HEK293 (cell line): ENCODE data around the gene MYO15B.

Experiments
- KLF16 ChIP-seq: fragments of 450-650 bp; formaldehyde crosslinking; IDR thresholded peaks from 2 replicates; pipeline ENCODE4 v1.5.1; 2017; ENCODE audit warnings: missing biosample characterization, missing genetic modification characterization
- ZBTB17 ChIP-seq: fragments of 450-650 bp; formaldehyde crosslinking; IDR thresholded peaks from 2 replicates; pipeline ENCODE4 v1.5.1; 2016; ENCODE audit warnings: missing biosample characterization, missing genetic modification characterization
- ZFP37 ChIP-seq: fragments of 450-650 bp; formaldehyde crosslinking; IDR thresholded peaks from 2 replicates; pipeline ENCODE4 v1.5.1; 2016; ENCODE audit warnings: missing biosample characterization, missing genetic modification characterization
- ZNF114 ChIP-seq: fragments of 450-650 bp; formaldehyde crosslinking; IDR thresholded peaks from 2 replicates; pipeline ENCODE4 v1.5.0; 2017; ENCODE audit warnings: missing biosample characterization, missing genetic modification characterization
- ZNF416 ChIP-seq: fragments of 450-650 bp; formaldehyde crosslinking; IDR thresholded peaks from 2 replicates; pipeline ENCODE4 v1.5.1; 2016; ENCODE audit warnings: missing biosample characterization, missing genetic modification characterization
- TF ChIP-seq, protein P1 (sequence below): fragments of 450-650 bp; formaldehyde crosslinking; IDR thresholded peaks from 2 replicates; pipeline ENCODE4 v1.5.1; 2016; ENCODE audit warnings: missing biosample characterization, missing genetic modification characterization
- TF ChIP-seq, protein P2 (sequence below): fragments of 450-650 bp; formaldehyde crosslinking; IDR thresholded peaks from 2 replicates; pipeline ENCODE4 v1.5.1; 2016; ENCODE audit warnings: missing biosample characterization, missing genetic modification characterization
- TF ChIP-seq, protein P3 (sequence below): fragments of 450-650 bp; formaldehyde crosslinking; IDR thresholded peaks from 2 replicates; pipeline ENCODE4 v1.5.1; 2016; ENCODE audit warnings: missing biosample characterization, missing genetic modification characterization
- TF ChIP-seq, protein P4 (sequence below): IDR thresholded peaks from 2 replicates; pipeline ENCODE4 v1.6.1; 2011; ENCODE audit warnings: mild to moderate bottlenecking, low read depth, low read length, borderline replicate concordance

DNA sequence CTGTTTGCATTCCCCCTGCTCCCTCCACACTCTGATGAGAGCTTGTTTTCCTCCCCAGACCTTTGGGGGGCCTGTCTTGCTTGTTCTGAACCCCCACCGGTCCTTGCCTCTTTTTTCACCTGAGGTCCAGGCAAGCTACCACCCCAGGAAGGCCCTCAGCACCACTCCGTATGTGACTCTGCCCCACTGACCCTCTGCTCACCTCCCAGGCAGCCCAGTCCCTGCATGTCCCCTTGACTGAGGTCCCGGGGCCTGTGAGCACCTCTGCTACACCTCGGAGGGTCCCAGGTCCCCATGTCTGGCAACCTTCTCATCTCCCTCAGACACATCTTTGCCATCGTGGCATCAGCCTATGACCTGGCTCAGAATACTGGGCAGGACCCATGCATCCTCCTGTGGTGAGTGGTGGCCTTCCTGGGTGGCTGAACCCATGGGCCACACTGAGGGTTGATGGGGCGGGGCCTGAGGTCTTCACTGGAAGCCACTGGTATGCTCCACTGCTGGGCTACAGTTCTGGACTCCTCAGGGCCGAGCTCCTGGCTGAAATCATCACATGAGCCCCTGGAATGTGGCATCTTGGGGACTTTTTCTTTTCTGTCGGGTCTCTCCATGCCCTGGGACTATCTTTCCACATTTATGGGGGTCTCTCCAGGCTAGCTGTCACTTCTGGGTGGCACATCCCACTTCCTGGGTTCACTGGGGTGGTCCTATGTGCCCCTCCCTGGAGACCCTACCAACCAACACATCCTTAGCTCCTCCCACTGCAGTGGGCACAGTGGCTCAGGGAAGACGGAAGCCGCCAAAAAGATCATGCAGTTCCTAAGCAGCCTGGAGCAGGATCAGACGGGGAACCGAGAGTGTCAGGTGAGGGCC is 3.5 kb downstream of the MYO15B start:
- TF ChIP-seq ZFP37 (tag by site-specific recombination) = no peak
- TF ChIP-seq, protein P1, sequence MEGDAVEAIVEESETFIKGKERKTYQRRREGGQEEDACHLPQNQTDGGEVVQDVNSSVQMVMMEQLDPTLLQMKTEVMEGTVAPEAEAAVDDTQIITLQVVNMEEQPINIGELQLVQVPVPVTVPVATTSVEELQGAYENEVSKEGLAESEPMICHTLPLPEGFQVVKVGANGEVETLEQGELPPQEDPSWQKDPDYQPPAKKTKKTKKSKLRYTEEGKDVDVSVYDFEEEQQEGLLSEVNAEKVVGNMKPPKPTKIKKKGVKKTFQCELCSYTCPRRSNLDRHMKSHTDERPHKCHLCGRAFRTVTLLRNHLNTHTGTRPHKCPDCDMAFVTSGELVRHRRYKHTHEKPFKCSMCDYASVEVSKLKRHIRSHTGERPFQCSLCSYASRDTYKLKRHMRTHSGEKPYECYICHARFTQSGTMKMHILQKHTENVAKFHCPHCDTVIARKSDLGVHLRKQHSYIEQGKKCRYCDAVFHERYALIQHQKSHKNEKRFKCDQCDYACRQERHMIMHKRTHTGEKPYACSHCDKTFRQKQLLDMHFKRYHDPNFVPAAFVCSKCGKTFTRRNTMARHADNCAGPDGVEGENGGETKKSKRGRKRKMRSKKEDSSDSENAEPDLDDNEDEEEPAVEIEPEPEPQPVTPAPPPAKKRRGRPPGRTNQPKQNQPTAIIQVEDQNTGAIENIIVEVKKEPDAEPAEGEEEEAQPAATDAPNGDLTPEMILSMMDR (tag by site-specific recombination) = no peak
- TF ChIP-seq, protein P2, sequence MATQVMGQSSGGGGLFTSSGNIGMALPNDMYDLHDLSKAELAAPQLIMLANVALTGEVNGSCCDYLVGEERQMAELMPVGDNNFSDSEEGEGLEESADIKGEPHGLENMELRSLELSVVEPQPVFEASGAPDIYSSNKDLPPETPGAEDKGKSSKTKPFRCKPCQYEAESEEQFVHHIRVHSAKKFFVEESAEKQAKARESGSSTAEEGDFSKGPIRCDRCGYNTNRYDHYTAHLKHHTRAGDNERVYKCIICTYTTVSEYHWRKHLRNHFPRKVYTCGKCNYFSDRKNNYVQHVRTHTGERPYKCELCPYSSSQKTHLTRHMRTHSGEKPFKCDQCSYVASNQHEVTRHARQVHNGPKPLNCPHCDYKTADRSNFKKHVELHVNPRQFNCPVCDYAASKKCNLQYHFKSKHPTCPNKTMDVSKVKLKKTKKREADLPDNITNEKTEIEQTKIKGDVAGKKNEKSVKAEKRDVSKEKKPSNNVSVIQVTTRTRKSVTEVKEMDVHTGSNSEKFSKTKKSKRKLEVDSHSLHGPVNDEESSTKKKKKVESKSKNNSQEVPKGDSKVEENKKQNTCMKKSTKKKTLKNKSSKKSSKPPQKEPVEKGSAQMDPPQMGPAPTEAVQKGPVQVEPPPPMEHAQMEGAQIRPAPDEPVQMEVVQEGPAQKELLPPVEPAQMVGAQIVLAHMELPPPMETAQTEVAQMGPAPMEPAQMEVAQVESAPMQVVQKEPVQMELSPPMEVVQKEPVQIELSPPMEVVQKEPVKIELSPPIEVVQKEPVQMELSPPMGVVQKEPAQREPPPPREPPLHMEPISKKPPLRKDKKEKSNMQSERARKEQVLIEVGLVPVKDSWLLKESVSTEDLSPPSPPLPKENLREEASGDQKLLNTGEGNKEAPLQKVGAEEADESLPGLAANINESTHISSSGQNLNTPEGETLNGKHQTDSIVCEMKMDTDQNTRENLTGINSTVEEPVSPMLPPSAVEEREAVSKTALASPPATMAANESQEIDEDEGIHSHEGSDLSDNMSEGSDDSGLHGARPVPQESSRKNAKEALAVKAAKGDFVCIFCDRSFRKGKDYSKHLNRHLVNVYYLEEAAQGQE (tag by site-specific recombination) = no peak
- no peak for TF ChIP-seq ZNF416 (tag by site-specific recombination)
- TF ChIP-seq, protein P3, sequence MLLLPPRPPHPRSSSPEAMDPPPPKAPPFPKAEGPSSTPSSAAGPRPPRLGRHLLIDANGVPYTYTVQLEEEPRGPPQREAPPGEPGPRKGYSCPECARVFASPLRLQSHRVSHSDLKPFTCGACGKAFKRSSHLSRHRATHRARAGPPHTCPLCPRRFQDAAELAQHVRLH (tag by site-specific recombination) = no peak
- TF ChIP-seq KLF16 (tag by site-specific recombination) = no peak
- TF ChIP-seq, protein P4, sequence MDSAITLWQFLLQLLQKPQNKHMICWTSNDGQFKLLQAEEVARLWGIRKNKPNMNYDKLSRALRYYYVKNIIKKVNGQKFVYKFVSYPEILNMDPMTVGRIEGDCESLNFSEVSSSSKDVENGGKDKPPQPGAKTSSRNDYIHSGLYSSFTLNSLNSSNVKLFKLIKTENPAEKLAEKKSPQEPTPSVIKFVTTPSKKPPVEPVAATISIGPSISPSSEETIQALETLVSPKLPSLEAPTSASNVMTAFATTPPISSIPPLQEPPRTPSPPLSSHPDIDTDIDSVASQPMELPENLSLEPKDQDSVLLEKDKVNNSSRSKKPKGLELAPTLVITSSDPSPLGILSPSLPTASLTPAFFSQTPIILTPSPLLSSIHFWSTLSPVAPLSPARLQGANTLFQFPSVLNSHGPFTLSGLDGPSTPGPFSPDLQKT = no peak
- TF ChIP-seq ZNF114 (tag by site-specific recombination) = no peak
- no peak for TF ChIP-seq ZBTB17 (tag by site-specific recombination)
